Measurements from ENCODE around the gene ZNF536.
"Not testable (repeated sequence)": the region's sequence is repeated elsewhere in the genome, so short reads cannot be mapped to it uniquely, and the experiment has no call there.

The ZNF536 gene

DNA sequence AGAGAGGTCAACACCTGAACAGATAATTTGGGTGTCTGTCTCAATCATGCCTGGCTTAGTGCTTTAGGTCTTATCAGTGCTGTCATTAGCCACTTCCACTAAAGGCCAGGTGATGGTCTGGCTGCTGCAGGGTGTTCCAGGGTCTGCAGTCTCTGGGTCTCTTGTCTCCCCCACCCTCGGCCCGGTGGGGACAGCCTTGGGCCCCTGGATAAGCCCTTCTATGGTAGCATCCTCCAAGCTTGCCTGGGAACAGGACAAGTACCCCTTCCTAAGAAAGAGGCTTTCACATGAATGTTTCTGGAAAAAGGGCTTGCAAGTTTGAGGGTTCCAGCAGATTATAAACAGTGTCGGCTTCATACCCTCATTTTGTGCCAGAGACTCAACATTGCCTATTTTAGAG is 29.3 kb upstream of the ZNF536 start:
- no peak for DNase-seq

GRCh38 chr19:30344446-30345425 is 27.4 kb upstream of the ZNF536 start:
- no peak for DNase-seq

DNA sequence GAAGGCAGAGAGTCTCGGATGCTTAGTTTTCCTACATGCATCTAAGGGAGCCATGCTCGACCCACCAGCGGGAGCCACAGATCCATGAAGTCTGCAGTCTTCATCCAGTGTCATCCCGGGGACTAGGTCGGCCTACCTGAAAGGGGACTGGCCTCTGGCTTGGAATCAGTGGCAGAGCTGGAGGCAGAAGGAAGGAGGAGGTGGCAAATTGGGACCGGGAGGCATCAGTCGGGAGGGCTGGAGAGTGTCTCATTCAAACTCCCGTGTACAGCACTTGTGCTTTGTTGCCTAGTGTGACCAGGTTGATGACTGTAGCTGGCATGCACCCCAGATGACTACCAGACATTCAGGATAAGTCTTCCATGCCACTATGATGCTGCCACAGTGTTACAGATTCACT is 26.5 kb upstream of the ZNF536 start:
- no peak for DNase-seq

- DNase-seq: not testable (repeated sequence)
Observed at GRCh38 chr19:30346468-30346867, 25.7 kb upstream of the ZNF536 start.

DNA sequence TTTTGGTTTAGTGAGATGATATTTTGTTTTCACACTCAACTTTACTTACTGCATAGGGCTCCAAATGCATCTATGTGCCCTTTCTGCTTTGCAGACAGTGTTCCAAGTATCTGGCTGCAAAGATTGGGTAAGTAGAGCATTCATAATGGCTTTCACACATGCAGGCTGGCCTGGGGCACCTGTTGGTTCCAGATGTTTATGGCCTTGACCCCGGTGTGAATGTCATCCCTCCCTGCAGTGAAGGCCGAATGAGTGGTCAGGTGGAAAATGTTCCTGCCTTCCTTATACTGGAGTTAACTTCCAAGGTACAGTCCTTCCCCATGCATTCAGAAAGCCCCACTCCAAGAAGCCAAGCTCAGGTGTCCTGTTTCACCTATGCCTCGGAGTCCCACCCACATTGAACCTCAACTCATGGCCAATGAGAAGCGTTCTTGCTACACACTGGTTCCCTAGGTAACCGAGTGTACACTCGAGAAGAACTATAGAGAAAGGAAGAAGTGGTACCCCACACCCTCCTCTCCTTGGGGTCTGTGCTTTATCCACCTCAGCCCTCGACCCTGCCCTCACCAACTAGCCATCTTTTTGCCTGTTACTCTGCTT is 23.0 kb upstream of the ZNF536 start:
- no peak for DNase-seq

- no peak for DNase-seq
Observed at GRCh38 chr19:30350692-30351663, 21.2 kb upstream of the ZNF536 start.

DNA sequence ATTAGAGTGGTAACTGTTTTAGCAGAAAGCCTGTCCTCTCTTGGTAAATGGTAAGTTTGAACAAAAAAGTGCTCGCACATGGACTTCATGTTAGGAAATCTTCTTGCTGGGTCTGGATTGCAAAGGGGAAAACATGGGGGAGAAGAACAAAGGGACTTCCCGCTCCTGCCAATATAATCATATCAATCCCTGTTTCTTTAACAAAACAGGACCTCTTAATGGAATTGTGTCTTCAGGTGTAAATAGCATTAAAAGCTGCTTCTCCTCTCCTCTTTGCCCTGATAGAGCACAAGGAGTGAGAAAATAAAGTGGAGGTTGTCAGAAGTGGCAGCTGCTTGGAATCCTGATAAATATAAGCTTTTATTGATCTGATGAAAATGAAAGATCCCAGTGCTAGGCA is 20.4 kb upstream of the ZNF536 start:
- DNase-seq: no peak

- no peak for DNase-seq
Observed at GRCh38 chr19:30353394-30353945, 18.7 kb upstream of the ZNF536 start.

DNA sequence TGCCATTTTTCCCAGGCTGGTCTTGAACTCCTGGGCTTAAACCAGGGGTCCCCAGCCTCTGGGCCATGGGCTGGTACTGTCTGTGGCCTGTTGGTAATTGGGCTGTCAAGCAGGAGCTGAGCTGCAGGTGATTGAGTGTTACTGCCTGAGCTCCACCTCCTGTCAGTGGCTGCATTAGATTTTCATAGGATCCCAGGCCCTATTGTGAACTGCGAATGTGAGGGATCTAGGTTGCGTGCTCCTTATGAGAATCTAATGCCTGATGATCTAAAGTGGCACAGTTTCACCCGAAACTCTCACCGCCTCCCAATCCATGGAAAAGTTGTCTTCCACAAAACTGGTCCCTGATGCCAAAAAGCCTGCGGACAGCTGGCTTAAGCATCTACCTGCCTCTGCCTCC is 16.6 kb upstream of the ZNF536 start:
- DNase-seq: no peak

- DNase-seq: no peak
Observed at GRCh38 chr19:30356951-30357579, 15.1 kb upstream of the ZNF536 start.

DNA sequence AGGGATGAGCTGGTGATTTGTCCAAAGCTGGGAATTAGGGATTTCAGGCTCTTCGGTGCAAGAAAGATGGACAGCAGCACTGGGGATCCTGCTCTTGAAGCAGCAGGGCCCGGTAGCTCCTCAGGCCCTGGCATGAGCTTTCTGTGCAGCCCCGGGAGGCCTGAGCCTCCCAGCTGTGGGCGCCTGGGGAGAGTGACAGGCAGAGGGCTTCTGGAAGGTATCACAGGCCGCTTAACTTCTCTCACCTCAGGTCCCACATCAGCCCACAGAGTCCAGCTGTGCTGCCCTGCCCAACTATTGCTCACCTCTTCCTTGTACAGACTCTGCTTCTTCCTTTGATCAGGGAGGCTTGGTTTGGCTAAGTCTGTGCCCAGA is 14.6 kb upstream of the ZNF536 start:
- DNase-seq: no peak

GRCh38 chr19:30358319-30358718 is 13.9 kb upstream of the ZNF536 start:
- no peak for DNase-seq

GRCh38 chr19:30358821-30359580 is 13.2 kb upstream of the ZNF536 start:
- no peak for DNase-seq

DNA sequence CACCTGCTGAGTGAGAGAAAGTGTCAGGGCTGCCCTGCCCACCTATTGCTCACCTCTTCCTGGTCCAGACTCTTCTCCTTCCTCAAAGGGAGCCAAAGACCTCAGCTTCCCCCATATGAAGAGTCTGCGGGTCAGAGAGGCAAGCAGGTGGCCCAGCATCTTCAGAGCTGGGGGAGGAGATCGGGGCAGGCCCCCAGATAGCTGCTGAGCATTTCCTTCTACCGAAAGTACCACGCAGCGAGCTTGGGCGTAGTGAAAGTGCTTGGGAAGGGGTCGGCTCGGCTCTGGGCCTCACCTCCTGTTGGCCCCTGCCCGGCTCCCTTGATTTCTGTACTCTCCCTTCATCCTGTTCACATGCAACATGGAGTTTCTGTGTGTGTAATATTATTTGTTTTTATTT is 12.2 kb upstream of the ZNF536 start:
- DNase-seq: no peak

DNA sequence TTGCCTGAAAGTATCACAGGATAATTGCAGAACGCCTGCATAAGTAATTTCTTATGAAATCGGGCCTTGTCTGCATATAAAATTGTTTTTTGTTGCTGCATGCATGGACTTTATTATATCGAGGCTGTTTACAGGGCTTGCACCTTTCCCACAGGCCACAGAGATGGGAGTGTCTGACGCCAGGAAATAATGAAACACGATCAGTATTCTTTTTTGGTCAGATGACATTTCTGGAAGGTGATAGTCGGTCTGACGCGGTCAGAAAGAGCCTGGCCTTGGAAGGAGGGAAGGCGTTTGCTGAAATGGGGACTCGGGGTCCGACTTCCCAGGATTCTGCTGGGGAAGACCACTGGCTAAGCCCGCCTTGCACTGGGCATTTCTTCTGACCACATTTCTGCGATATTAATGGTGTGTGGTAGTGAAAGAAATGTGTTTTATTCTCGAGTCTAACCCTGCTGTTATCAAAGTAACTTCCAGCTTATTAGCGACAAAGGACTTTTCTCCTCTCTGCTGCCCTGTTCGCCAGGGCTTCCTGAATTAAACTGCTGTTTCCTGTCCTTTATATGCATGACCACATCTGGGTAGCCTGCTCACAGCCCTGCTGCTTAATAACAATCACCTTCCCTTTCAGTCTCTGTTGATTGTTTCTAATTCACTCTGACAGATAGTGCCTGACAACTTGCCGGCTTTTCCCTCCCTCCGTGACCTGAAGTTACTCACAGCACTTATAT is 11.6 kb upstream of the ZNF536 start:
- DNase-seq: no peak

GRCh38 chr19:30361107-30361447 is 11.1 kb upstream of the ZNF536 start:
- DNase-seq: no peak

GRCh38 chr19:30361721-30362120 is 10.5 kb upstream of the ZNF536 start:
- DNase-seq: no peak

- no peak for DNase-seq
Observed at GRCh38 chr19:30362156-30362754, 9.9 kb upstream of the ZNF536 start.

GRCh38 chr19:30363073-30363472 is 9.1 kb upstream of the ZNF536 start:
- no peak for DNase-seq
